ENCODE data around the gene METTL22. TPM values are rescaled to one million over a fixed set of nuclear protein-coding genes. Genes with fewer than 3 reads are reported as not detected.

METTL22 gene
- total RNA-seq, 8 experiments from 2014 or later: 16.3 to 42.9 (median 30.6) TPM

GRCh38 chr16:8677481-8677880, 56.0 kb downstream of the METTL22 start:
- H3K4me1 ChIP-seq (replicated peaks in 1 of 2): peaks cover 26 to 31% of the 10 kb centered on the region in 2 donors
- WGBS, 10 experiments: 0 to 100% (median 93%) methylated on average over 1 to 2 of the region's 5 CpGs; no CpG with 5 or more reads in 2 of the 10 experiments
- in situ Hi-C loops (cut with MboI; ENCODE audit: low pct_unique_long_range_greater_than_20kb in 2 of 9, low sequenced_read_pairs in 9 of 9, unreplicated experiment in 9 of 9): loop anchor here in 1 of 9 experiments (10.0 kb wide), 1 partner anchor 117 kb away; the partner anchor contains the start of genes PMM2 and TMEM186
- peak in 2 of 8 experiments; percentile 28 to 38 for ATAC-seq (replicated peaks in 6 of 8)
- H3K27ac ChIP-seq: no peak overlapping the region
- no peak overlapping the region for H3K4me3 ChIP-seq

- 40 to 100% (median 86%) methylated on average over 1 to 7 of the region's 7 CpGs; no CpG with 5 or more reads in 2 of the 10 experiments for WGBS, 10 experiments
- Histone ChIP-seq H3K4me1 (replicated peaks in 1 of 2) (peaks cover 34 to 35% of the 10 kb centered on the region in 2 donors), H3K27ac (no peak overlapping the region), H3K4me3 (no peak overlapping the region)
- peak in 2 of 8 experiments; percentile 2 to 3 for ATAC-seq (replicated peaks in 6 of 8)
- in situ Hi-C loops (cut with MboI; ENCODE audit: low pct_unique_long_range_greater_than_20kb in 2 of 9, low sequenced_read_pairs in 9 of 9, unreplicated experiment in 9 of 9): loop anchor here in 1 of 9 experiments (10.0 kb wide), 1 partner anchor 117 kb away; the partner anchor contains the start of genes PMM2 and TMEM186
Observed at GRCh38 chr16:8678068-8678927, 56.8 kb downstream of the METTL22 start.

GRCh38 chr16:8679151-8679550, 57.7 kb downstream of the METTL22 start:
- H3K4me3 ChIP-seq: no peak overlapping the region
- in situ Hi-C loops (cut with MboI; ENCODE audit: low pct_unique_long_range_greater_than_20kb in 2 of 9, low sequenced_read_pairs in 9 of 9, unreplicated experiment in 9 of 9): loop anchor here in 1 of 9 experiments (10.0 kb wide), 1 partner anchor 116 kb away; the partner anchor contains the start of genes PMM2 and TMEM186
- peaks cover 35% of the 10 kb centered on the region in 2 donors for H3K4me1 ChIP-seq (replicated peaks in 1 of 2)
- ATAC-seq (replicated peaks in 6 of 8): no peak
- whole genome bisulfite sequencing, 10 experiments: 60 to 100% (median 84%) methylated on average over 1 to 2 of the region's 2 CpGs; no CpG with 5 or more reads in 4 of the 10 experiments
- no peak overlapping the region for H3K27ac ChIP-seq

- WGBS, 10 experiments: 20 to 100% (median 73%) methylated on average over 1 to 6 of the region's 9 CpGs; no CpG with 5 or more reads in 1 of the 10 experiments
- Histone ChIP-seq H3K27ac (peak overlapping the region; percentile 16 to 58), H3K4me3 (no peak overlapping the region), H3K4me1 (replicated peaks in 1 of 2) (peaks cover 27 to 34% of the 10 kb centered on the region in 2 donors)
- peak in 3 of 8 experiments; percentile 4 to 17 (median 15) for ATAC-seq (replicated peaks in 6 of 8)
- in situ Hi-C loops (cut with MboI; ENCODE audit: low pct_unique_long_range_greater_than_20kb in 2 of 9, low sequenced_read_pairs in 9 of 9, unreplicated experiment in 9 of 9): no loop called here
Observed at GRCh38 chr16:8682551-8683259, 61.2 kb downstream of the METTL22 start.

- no peak for ATAC-seq (replicated peaks in 6 of 8)
- 20 to 100% (median 70%) methylated on average over 1 to 4 of the region's 4 CpGs; no CpG with 5 or more reads in 3 of the 10 experiments for WGBS, 10 experiments
- in situ Hi-C loops (cut with MboI; ENCODE audit: low pct_unique_long_range_greater_than_20kb in 2 of 9, low sequenced_read_pairs in 9 of 9, unreplicated experiment in 9 of 9): no loop called here
- H3K4me3 ChIP-seq: no peak overlapping the region
- H3K4me1 ChIP-seq (replicated peaks in 1 of 2): peaks cover 27 to 34% of the 10 kb centered on the region in 2 donors
- no peak overlapping the region for H3K27ac ChIP-seq
Observed at GRCh38 chr16:8683640-8684039, 62.1 kb downstream of the METTL22 start.

GRCh38 chr16:8685617-8686016, 64.1 kb downstream of the METTL22 start:
- Histone ChIP-seq H3K27ac (peak overlapping the region; percentile 49 to 66), H3K4me1 (replicated peaks in 1 of 2) (peaks cover 27 to 34% of the 10 kb centered on the region in 2 donors), H3K4me3 (peak overlapping the region in 1 of 5 donors; percentile 10)
- in situ Hi-C loops (cut with MboI; ENCODE audit: low pct_unique_long_range_greater_than_20kb in 2 of 9, low sequenced_read_pairs in 9 of 9, unreplicated experiment in 9 of 9): no loop called here
- WGBS, 10 experiments: 50 to 100% (median 71%) methylated on average over 1 to 3 of the region's 3 CpGs
- no peak for ATAC-seq (replicated peaks in 6 of 8)

GRCh38 chr16:8686031-8686621, 64.6 kb downstream of the METTL22 start:
- ATAC-seq (replicated peaks in 6 of 8): peak; percentile 84 to 95 (median 92)
- Histone ChIP-seq H3K4me1 (replicated peaks in 1 of 2) (peaks cover 27 to 34% of the 10 kb centered on the region in 2 donors), H3K4me3 (peak overlapping the region in 2 of 5 donors; percentile 10 to 14), H3K27ac (peak overlapping the region; percentile 49 to 66)
- 0 to 100% (median 8%) methylated on average over 1 to 6 of the region's 7 CpGs; no CpG with 5 or more reads in 3 of the 10 experiments for WGBS, 10 experiments
- in situ Hi-C loops (cut with MboI; ENCODE audit: low pct_unique_long_range_greater_than_20kb in 2 of 9, low sequenced_read_pairs in 9 of 9, unreplicated experiment in 9 of 9): no loop called here

- Histone ChIP-seq H3K27ac (no peak overlapping the region), H3K4me1 (replicated peaks in 1 of 2) (peaks cover 23 to 27% of the 10 kb centered on the region in 2 donors), H3K4me3 (no peak overlapping the region)
- in situ Hi-C loops (cut with MboI; ENCODE audit: low pct_unique_long_range_greater_than_20kb in 2 of 9, low sequenced_read_pairs in 9 of 9, unreplicated experiment in 9 of 9): no loop called here
- 67 to 100% (median 100%) methylated on average over 1 to 8 of the region's 9 CpGs; no CpG with 5 or more reads in 4 of the 10 experiments for WGBS, 10 experiments
- no peak for ATAC-seq (replicated peaks in 6 of 8)
Observed at GRCh38 chr16:8686879-8687278, 65.4 kb downstream of the METTL22 start.

GRCh38 chr16:8689686-8690085, 68.2 kb downstream of the METTL22 start:
- Histone ChIP-seq H3K4me3 (no peak overlapping the region), H3K4me1 (replicated peaks in 1 of 2) (peaks cover 12 to 14% of the 10 kb centered on the region in 2 donors), H3K27ac (no peak overlapping the region)
- in situ Hi-C loops (cut with MboI; ENCODE audit: low pct_unique_long_range_greater_than_20kb in 2 of 9, low sequenced_read_pairs in 9 of 9, unreplicated experiment in 9 of 9): no loop called here
- 0 to 67% (median 44%) methylated on average over 1 of the region's 1 CpG; no CpG with 5 or more reads in 5 of the 10 experiments for WGBS, 10 experiments
- ATAC-seq (replicated peaks in 6 of 8): no peak

- 71 to 100% (median 93%) methylated on average over 1 to 4 of the region's 8 CpGs; no CpG with 5 or more reads in 3 of the 10 experiments for WGBS, 10 experiments
- peaks cover 2 to 3% of the 10 kb centered on the region in 2 donors for H3K4me1 ChIP-seq (replicated peaks in 1 of 2)
- in situ Hi-C loops (cut with MboI; ENCODE audit: low pct_unique_long_range_greater_than_20kb in 2 of 9, low sequenced_read_pairs in 9 of 9, unreplicated experiment in 9 of 9): no loop called here
- H3K27ac ChIP-seq: no peak overlapping the region
- no peak overlapping the region for H3K4me3 ChIP-seq
- ATAC-seq (replicated peaks in 6 of 8): no peak
Observed at GRCh38 chr16:8691728-8692127, 70.2 kb downstream of the METTL22 start.

- H3K4me3 ChIP-seq: no peak overlapping the region
- WGBS, 10 experiments: 0 to 100% (median 63%) methylated on average over 1 to 10 of the region's 18 CpGs
- in situ Hi-C loops (cut with MboI; ENCODE audit: low pct_unique_long_range_greater_than_20kb in 2 of 9, low sequenced_read_pairs in 9 of 9, unreplicated experiment in 9 of 9): no loop called here
- H3K27ac ChIP-seq: no peak overlapping the region
- no peak for ATAC-seq (replicated peaks in 6 of 8)
- H3K4me1 ChIP-seq (replicated peaks in 1 of 2): peaks cover 3 to 7% of the 10 kb centered on the region in 2 donors
Observed at GRCh38 chr16:8694795-8695728, 73.6 kb downstream of the METTL22 start.

Measured in motor neuron (in vitro differentiated cells).